HFF-Myc (cell line): ENCODE results near the gene GPR12.

ENCODE experiments used
- DNase-seq: peaks from one replicate; pipeline ENCODE4 v3.0.0-alpha.2; 2011; ENCODE audit warnings: low read depth; ENCODE audit errors: extremely low read depth
- H3K4me3 ChIP-seq: replicated peaks from 2 replicates; pipeline ENCODE4 v1.5.1; 2011; ENCODE audit warnings: low read depth, mild to moderate bottlenecking, control low read depth, low read length
- CTCF ChIP-seq: IDR thresholded peaks from 2 replicates; pipeline ENCODE4 v1.5.1; 2012; ENCODE audit warnings: mild to moderate bottlenecking, low read depth, low read length, control low read depth; ENCODE audit errors: missing control alignments

GPR12 gene

GRCh38 chr13:26707122-26708006 lies 53.2 kb downstream of the GPR12 start:
- DNase-seq = peak; percentile 5
- TF ChIP-seq CTCF = peak; percentile 57
- H3K4me3 ChIP-seq = no peak overlapping the region

DNA sequence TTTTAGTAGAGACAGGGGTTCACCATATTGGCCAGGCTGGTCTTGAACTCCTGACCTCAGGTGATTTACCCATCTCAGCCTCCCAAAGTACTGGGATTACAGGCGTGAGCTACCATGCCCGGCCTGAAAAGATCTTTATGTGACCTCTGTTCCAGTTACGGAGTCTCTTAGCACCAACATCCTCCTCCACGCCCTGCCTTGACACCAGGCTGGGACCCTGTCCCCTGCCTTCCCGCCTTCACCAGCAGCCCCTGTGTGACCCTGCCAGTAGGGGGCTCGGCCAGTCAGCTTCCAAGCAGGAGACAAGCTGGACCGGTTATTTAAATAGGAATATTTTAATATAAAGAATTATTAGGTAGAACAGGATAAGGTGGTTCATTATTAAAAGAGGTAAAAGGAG lies 54.2 kb downstream of the GPR12 start:
- no peak for DNase-seq
- no peak overlapping the region for H3K4me3 ChIP-seq
- TF ChIP-seq CTCF = no peak

GRCh38 chr13:26705536-26705935 lies 55.0 kb downstream of the GPR12 start:
- TF ChIP-seq CTCF = no peak
- no peak for DNase-seq
- no peak overlapping the region for H3K4me3 ChIP-seq
